Embryonic facial prominence (tissue), 1 donor: ENCODE measurements around the gene MMADHC.

Experiments used
- DNase-seq: peaks from one replicate; pipeline ENCODE4 v3.0.0-alpha.2; 2016; ENCODE audit errors: extremely low spot score

MMADHC gene

DNA sequence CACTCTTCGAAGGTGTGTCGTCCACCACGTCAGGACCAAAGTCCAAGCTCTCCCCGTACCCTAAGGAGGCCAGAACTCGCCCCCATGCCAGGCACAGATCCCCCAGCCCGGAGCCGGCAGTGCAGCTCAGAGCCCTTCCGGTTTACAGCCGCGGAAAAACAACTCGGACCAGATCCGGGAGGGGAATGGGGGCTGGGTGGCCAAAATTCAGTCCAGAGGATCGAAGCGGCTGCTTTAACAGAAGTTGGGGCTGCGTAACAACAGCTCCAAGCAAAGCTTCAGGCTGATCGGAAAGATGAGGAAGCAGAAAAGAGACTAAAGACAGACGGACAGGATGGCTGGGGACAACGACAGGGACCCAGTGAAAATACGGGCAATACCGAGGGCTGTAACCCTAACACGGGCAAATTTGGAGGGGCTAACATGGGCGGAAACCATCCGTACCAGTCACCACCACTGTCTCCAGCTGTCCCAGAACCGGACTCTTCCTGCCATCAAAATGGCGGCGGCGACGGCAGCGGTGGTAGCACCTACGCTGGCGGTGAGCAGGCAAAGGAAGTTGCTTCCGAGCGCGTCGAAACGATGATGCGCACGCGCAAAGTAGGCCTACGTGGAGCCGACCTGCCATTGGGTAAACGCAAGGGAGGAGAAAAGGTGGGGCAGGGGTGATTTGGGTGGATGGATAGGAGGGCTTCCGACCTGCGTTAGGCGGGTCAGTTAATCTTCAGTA lies at the start of gene MMADHC:
Gene MMADHC, minus strand, starts transcription at position 556 of the 730 bp plus-strand sequence. CDS start 678 bp downstream, outside the sequence.
- DNase-seq: peak; percentile 94

- no peak for DNase-seq
These were observed 46.5 kb upstream of the MMADHC start for GRCh38 chr2:149634103-149634502.

GRCh38 chr2:149630445-149630844 lies 42.9 kb upstream of the MMADHC start:
- DNase-seq: no peak

GRCh38 chr2:149629026-149629425 lies 41.5 kb upstream of the MMADHC start:
- no peak for DNase-seq

GRCh38 chr2:149627111-149627801 lies 39.7 kb upstream of the MMADHC start:
- no peak for DNase-seq

DNA sequence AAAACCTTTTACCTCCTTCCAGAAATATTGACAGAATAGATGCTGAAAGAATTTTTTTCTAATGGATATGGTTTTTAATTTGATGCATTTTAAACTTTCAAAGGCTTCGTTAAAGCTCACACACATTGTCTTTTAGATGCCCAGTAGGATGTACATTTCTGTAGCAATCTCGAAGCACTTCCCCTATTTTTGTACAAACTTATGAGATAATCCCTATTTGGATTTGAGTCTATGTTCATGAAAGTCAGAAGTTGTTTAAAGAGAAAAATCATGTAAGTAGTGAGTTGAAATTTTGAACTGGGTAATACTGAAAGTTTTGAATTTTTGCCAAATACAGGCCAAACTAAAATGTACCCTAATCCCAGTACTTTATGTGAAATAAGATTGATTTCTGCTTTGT lies 38.1 kb upstream of the MMADHC start:
- no peak for DNase-seq

- DNase-seq: no peak
These were observed 37.7 kb upstream of the MMADHC start for GRCh38 chr2:149625271-149625670.

- DNase-seq: no peak
These were observed 34.8 kb upstream of the MMADHC start for GRCh38 chr2:149622343-149622742.

DNA sequence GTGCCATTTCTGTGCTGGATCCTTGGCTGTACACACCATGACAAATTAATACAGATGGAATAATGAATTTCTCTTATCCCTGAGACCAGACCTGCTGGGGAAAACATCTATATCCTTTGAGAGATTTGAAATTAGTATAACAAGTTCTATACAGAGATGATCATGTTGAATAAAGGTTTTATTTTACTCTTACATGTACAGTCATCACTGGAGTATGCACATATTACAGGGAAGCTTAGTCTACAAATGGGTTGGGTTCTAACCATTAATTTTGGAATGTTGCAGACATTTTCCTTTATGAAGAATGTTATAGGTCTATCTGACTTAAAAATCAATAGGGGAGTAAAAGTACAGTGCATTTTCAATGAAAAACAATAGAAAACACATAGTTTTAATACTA lies 29.9 kb upstream of the MMADHC start:
- DNase-seq: no peak

DNA sequence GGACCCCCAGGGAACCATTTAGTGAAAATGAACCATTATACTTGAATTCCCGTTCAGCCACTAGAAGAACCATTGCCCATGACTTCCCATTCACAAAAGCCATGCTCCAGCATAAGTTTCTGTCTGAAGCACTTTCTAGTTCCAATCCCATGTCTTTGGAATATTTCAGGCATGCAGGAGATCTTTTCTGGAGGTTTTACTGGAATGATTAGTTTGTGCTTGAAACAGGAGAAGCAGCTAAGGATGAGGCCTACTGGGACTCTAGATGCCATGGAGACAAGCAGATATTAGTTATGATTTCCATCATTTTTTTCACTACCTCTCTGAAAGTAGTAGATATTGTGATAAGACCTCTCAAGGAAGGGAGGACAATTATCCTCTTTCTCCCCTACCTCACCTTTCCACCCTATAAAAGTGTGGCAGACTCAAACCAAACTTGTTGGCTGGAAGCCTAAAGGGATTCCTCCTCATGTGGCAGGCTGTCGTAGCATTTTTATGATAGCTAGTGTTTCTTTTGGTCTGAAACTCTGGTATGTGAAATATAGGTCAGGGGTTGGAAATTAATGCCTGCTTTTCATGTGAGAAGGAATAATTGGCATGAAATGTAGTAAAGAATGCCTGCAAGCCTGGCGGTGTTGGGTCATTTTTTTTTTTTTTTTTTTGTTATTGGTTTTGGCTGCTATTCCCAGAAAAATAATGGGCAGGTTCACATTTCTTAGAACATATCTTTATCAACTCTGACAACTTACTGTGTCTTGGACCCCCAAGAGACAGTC lies 29.3 kb upstream of the MMADHC start:
- no peak for DNase-seq

GRCh38 chr2:149613704-149614103 lies 26.1 kb upstream of the MMADHC start:
- peak; percentile 62 for DNase-seq

DNA sequence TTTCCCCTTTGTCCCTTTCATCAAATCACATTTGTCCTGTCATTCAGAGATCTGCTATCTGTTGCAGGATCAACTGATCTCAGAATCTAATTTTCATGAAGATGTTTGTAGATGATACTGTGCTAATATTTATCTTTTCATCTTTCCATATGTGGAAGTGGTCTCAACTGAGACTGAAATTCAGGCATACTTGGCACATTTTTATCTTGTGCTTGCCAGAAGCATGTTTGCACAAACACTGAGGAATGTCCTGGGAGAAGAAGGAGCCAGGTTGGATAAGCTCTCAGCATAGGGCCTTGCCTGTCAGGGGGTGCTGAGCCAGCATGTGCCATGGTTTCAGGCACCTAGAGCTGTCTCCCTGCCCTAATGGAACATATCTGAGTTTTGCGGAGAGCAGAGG lies 24.5 kb upstream of the MMADHC start:
- DNase-seq: no peak

DNA sequence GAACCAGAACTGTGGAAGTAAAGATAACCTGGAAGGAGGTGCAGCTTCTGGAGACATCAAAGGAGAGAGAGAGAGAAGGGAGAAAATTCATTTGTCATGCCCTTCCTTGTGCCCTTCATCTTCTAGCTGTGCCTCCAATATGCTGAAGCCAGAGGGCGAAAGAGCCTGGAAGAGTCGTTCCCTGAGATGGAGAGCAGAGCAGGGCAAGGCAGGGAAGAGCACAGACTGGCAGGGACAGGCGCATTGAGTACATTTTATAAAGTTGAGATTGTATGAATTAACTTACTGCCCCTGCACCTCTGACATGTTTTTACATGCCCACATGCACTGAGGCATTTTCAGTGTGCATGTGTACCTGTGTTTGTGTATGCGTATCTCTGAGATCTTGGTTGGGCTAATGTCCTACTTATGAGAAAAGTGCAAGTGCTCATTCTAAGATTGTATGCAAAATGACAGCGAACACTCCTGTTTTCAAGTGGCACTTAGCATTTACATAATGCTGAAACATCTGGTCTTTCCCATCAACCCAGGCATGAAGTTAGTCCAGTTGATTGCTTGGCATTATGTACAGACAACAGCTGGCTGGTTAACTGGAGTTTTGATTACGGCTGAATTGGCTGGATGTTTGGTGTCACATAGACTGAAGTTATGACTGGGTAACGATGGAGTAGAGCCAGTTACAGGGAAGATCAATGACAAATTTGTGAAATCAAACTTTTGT lies 23.7 kb upstream of the MMADHC start:
- no peak for DNase-seq

GRCh38 chr2:149606251-149606811 lies 18.8 kb upstream of the MMADHC start:
- no peak for DNase-seq

- DNase-seq: no peak
These were observed 15.7 kb upstream of the MMADHC start for GRCh38 chr2:149603248-149603647.

DNA sequence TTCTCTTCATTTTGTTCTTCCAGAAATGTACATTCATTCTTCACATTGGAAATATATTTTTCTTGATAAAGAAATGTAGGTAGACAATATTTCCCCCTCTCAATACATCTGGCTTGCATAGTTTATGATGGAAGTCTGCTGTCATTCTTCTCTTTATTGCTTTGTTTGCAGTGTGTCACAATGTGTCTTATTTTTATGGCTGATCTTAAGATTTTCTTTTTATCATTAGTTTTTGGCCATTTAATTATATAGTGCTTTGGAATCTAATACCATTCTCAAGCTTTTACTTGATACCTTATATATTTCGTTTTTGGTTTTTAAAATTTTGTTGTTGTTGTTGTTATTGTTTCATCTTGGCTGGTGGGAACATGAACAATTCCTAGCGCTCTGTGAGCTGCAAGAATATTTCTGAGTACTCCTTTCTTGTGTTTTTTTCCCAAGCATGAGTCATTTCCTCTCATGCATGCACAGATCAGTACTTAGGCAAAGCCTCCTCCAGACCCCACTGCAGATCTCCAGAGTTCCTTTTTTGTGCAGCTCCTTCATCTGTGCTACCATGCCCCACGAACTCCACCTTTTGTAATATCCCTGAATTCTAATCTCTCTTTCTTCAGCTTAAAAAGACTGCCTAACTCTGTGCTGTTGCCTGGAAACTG lies 13.7 kb upstream of the MMADHC start:
- no peak for DNase-seq

GRCh38 chr2:149597668-149598326 lies 10.2 kb upstream of the MMADHC start:
- DNase-seq: peak; percentile 80

GRCh38 chr2:149597050-149597667 lies 9.6 kb upstream of the MMADHC start:
- DNase-seq: no peak

DNA sequence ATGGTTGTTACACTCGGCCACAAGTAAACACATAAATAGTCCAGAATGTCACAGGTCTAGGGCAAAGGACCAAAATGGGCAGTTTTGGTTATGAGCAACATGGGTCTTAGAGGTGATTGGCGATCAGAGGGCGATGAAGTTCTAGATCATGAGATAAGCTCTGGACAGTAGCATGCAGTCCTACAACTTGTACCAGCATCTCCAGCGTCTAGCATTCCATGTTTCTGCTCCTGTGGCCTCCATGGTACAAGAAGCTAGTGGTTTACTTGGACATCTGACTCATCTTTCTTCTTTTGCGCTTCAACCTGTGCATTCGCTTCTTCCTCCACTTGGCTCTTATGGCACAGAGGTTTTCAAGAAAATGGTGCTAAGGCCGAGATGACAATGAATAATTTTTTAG lies 8.9 kb upstream of the MMADHC start:
- no peak for DNase-seq
